HG03354 (cell line): ENCODE measurements around the gene CYP27C1.

Experiments
- ATAC-seq: cut with Tn5 transposase; IDR thresholded peaks from one replicate; pipeline ENCODE4 v1.9.1; 2021; ENCODE audit warnings: mild to moderate bottlenecking; ENCODE audit not compliant: unreplicated experiment, poor library complexity, severe bottlenecking

Gene CYP27C1

DNA sequence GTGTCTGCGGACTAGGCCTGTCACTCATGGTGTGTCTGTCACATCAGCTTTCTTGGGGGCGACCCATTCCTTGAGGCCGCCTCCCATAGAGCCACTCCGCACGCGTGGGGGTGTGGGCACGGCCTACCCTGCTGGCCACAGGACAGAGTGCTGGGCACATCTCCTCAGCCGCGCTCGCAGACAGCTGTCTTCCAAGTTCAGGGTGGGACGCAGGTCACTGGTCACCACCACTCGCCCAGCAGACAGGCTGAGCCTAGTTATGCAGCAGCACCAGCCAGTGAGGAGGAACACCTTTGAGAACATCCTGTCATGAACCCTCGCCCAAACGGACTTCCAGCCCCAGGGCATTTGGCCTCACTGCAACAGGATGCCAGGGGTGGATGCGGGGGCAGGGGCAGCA, 82.4 kb downstream of the CYP27C1 start:
- no peak for ATAC-seq

DNA sequence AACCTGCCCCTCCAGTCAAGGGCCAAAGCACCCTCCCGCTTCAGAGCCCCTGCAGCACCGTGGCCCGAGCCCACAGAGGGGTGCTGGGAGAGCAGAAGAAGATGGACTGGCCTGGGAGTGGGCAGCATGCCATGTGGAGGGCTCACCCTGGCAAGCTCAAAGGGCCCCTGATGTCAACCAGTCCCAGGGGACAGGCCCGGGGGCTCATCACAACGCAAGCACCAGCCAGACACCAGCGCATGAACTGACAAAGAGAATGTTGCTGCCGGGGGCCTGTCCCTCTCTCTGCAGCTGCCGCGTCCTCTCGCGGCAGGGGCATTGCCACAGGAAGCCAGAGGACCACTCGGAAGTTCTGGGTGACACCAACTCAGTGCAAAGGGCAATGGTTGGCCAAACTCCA, 82.9 kb downstream of the CYP27C1 start:
- no peak for ATAC-seq

DNA sequence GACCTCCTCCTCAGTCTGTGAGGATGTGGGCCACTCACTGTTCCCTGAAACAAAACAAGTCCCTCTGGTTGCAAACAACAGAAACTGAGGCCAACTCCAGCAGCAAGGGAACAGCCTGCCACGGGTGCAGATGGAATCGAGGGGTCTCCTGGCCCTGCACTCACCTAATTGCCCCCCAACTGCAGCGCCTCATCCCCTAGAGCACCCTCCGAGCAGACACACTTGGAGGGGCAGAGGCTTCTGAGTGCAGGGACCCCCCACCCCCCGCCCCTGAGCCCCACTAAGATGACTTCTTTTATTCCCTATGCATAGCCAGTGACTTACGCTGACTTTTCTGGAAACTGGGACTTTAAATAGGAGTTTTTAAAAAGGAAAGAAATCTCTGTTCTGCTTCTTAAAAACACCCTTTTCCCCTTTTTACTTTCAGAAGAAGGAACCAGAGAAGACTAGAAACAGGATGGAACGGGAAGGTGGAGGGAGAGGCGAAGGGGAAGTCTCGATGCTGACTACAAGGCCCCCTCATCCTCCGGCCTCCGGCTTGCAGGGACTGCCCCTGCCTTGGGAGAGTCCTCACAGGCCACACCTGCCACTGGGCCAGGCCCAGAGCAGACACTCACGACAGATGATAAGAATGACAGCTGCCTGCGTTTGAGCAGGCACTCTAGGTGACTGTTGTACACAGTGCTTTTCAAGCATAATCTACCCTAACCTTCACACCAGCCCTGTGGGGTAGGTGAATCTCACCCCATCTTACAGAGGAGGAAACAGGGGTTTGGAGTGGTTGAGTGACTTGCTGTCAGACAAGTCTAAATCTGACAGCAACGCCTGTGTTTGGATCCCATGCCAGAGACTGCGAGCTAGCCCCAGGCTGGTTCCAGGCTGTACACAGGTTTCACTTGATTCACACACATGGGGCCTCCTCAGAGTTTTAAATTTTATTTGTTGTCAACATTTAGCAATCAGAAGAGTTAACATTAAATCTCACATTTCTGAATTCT, 85.0 kb downstream of the CYP27C1 start:
- ATAC-seq: no peak

DNA sequence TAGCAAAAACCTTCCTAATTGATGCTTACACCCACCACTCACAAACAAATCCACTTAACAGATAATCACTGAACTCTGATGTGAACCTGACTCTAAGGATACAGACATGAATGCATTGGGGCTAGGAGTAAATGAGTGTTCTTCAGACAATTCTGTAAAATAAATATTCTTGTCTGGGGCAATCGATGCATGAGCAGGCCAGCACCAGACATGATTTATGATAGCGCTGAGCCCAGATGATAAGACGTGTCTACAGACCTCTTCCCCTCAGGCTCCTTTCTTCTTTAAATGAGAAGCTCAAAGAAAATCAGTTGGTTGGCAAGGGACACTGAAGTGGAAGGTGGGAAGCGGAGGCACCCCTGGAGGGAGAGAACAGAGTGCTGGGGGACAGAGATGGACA, 85.9 kb downstream of the CYP27C1 start:
- no peak for ATAC-seq
